ENCODE results near the gene CEP72. TPM values are rescaled to one million over a fixed set of nuclear protein-coding genes. Genes with fewer than 3 reads are reported as not detected.

The CEP72 gene
- polyA plus RNA-seq, 1 of the 3 experiments (the other 2 are of a cell fraction): 4.4 TPM

- no peak overlapping the region for H3K4me3 ChIP-seq (ENCODE audit: low read depth in 2 of 2, low read length in 1 of 2)
- peaks cover 0 to 14% of the 10 kb centered on the region in 2 experiments; a peak in 1 of 4 replicates for H3K4me1 ChIP-seq (ENCODE audit: control insufficient read depth in 1 of 2, insufficient read depth in 2 of 2, low read depth in 1 of 2, low read length in 1 of 2)
- H3K4me2 ChIP-seq: no peak overlapping the region
- no peaks in the 10 kb centered on the region for H3K9me3 ChIP-seq
- H3K9ac ChIP-seq: no peak overlapping the region
- H3K27me3 ChIP-seq (ENCODE audit: insufficient read depth): peaks cover 23% of the 10 kb centered on the region
- 39% methylated on average over 10 of the region's 10 CpGs for WGBS (ENCODE audit: low lambda C conversion rate)
- no peaks in the 10 kb centered on the region for H3K36me3 ChIP-seq (replicated peaks in 1 of 2; ENCODE audit: control insufficient read depth in 1 of 2, insufficient read depth in 2 of 2, low read length in 1 of 2)
- ChIA-PET POLR2A (no interaction called here), CTCF (no interaction called here)
- no peaks in the 10 kb centered on the region for H3F3A ChIP-seq (replicated peaks; ENCODE audit: insufficient read depth)
- H4K20me1 ChIP-seq (ENCODE audit: insufficient read depth): no peaks in the 10 kb centered on the region
- H3K79me2 ChIP-seq (ENCODE audit: insufficient read depth): no peaks in the 10 kb centered on the region
- H2AFZ ChIP-seq (ENCODE audit: low read depth): no peak overlapping the region
- H3K9me2 ChIP-seq: no peaks in the 10 kb centered on the region
- DNase-seq: no peak
- H3K27ac ChIP-seq (ENCODE audit: low read depth in 2 of 2, low read length in 1 of 2): no peak overlapping the region
- TF ChIP-seq SMC3 (IDR thresholded peaks at IDR 0.05; ENCODE audit: low read depth, low read length): no peak
- TF ChIP-seq RXRA (IDR thresholded peaks at IDR 0.05; ENCODE audit: borderline replicate concordance, low read depth): no peak
- TF ChIP-seq EZH2phosphoT487 (IDR thresholded peaks at IDR 0.05; ENCODE audit: borderline replicate concordance, low read depth): no peak
- TF ChIP-seq IRF3 (IDR thresholded peaks at IDR 0.05; ENCODE audit: low read depth, low read length): no peak
- TF ChIP-seq MXI1 (IDR thresholded peaks at IDR 0.05; ENCODE audit: low read depth, low read length): no peak
- TF ChIP-seq CTCF (IDR thresholded peaks at IDR 0.05): no peak
- no peak for TF ChIP-seq RAD21 (IDR thresholded peaks at IDR 0.05; ENCODE audit: low read length)
- no peak for TF ChIP-seq MEF2A (IDR thresholded peaks at IDR 0.05; ENCODE audit: borderline replicate concordance, low read depth)
- TF ChIP-seq TEAD4 (IDR thresholded peaks at IDR 0.05; ENCODE audit: borderline replicate concordance, insufficient read depth): no peak
- TF ChIP-seq TAF1 (IDR thresholded peaks at IDR 0.05; ENCODE audit: borderline replicate concordance, low read depth, low read length): no peak
- no peak for TF ChIP-seq YY1 (IDR thresholded peaks at IDR 0.05; ENCODE audit: low read depth)
Observed at GRCh38 chr5:597871-598563, 14.1 kb upstream of the CEP72 start.

- H3K27ac ChIP-seq (ENCODE audit: low read depth in 2 of 2, low read length in 1 of 2): no peak overlapping the region
- H3K36me3 ChIP-seq (replicated peaks in 1 of 2; ENCODE audit: control insufficient read depth in 1 of 2, insufficient read depth in 2 of 2, low read length in 1 of 2): no peaks in the 10 kb centered on the region
- H3K4me3 ChIP-seq (ENCODE audit: low read depth in 2 of 2, low read length in 1 of 2): no peak overlapping the region
- no peaks in the 10 kb centered on the region for H3F3A ChIP-seq (replicated peaks; ENCODE audit: insufficient read depth)
- no peaks in the 10 kb centered on the region for H3K9me3 ChIP-seq
- POLR2A ChIA-PET: no interaction called here
- CTCF ChIA-PET: no interaction called here
- no peaks in the 10 kb centered on the region for H3K79me2 ChIP-seq (ENCODE audit: insufficient read depth)
- H3K4me2 ChIP-seq: no peak overlapping the region
- no peaks in the 10 kb centered on the region for H3K9me2 ChIP-seq
- peaks cover 0 to 14% of the 10 kb centered on the region in 2 experiments; a peak in 1 of 4 replicates for H3K4me1 ChIP-seq (ENCODE audit: control insufficient read depth in 1 of 2, insufficient read depth in 2 of 2, low read depth in 1 of 2, low read length in 1 of 2)
- no peak overlapping the region for H3K9ac ChIP-seq
- 58% methylated on average over 14 of the region's 14 CpGs for WGBS (ENCODE audit: low lambda C conversion rate)
- no peak for DNase-seq
- no peak overlapping the region for H2AFZ ChIP-seq (ENCODE audit: low read depth)
- H3K27me3 ChIP-seq (ENCODE audit: insufficient read depth): peaks cover 23% of the 10 kb centered on the region
- no peaks in the 10 kb centered on the region for H4K20me1 ChIP-seq (ENCODE audit: insufficient read depth)
- no peak for TF ChIP-seq RAD21 (IDR thresholded peaks at IDR 0.05; ENCODE audit: low read length)
- no peak for TF ChIP-seq USF1 (IDR thresholded peaks at IDR 0.05; ENCODE audit: borderline replicate concordance, low read depth)
- no peak for TF ChIP-seq RFX5 (IDR thresholded peaks at IDR 0.05; ENCODE audit: low read length)
- no peak for TF ChIP-seq CHD2 (IDR thresholded peaks at IDR 0.05; ENCODE audit: low read length, partially characterized antibody)
- no peak for TF ChIP-seq MXI1 (IDR thresholded peaks at IDR 0.05; ENCODE audit: low read depth, low read length)
- TF ChIP-seq FOSL2 (IDR thresholded peaks at IDR 0.05; ENCODE audit: borderline replicate concordance, low read depth): no peak
- TF ChIP-seq USF2 (IDR thresholded peaks at IDR 0.05; ENCODE audit: borderline replicate concordance, low read depth, low read length): no peak
- TF ChIP-seq REST (IDR thresholded peaks at IDR 0.05; ENCODE audit: low read depth, low read length): no peak
- TF ChIP-seq GABPA (IDR thresholded peaks at IDR 0.05; ENCODE audit: low read depth): no peak
Observed at GRCh38 chr5:598564-598890, 13.6 kb upstream of the CEP72 start.

Measured in SK-N-SH (cell line).